GM18508 (cell line): Measurements from ENCODE around the gene SNORC.
"Not testable (repeated sequence)": the region's sequence is repeated elsewhere in the genome, so short reads cannot be mapped to it uniquely, and the experiment has no call there.

ENCODE experiments used
- ATAC-seq: cut with Tn5 transposase; IDR thresholded peaks from one replicate; pipeline ENCODE4 v1.9.1; 2021; ENCODE audit warnings: moderate number of reproducible peaks; ENCODE audit not compliant: insufficient read depth, unreplicated experiment

The SNORC gene

GRCh38 chr2:232893834-232894233, 23.8 kb downstream of the SNORC start:
- ATAC-seq, result no peak

GRCh38 chr2:232894251-232894650, 24.2 kb downstream of the SNORC start:
- no peak for ATAC-seq

GRCh38 chr2:232894746-232895145, 24.7 kb downstream of the SNORC start:
- no peak for ATAC-seq

GRCh38 chr2:232896111-232896510, 26.0 kb downstream of the SNORC start:
- ATAC-seq, result no peak

GRCh38 chr2:232896720-232897597, 26.9 kb downstream of the SNORC start:
- no peak for ATAC-seq

GRCh38 chr2:232897598-232898408, 27.7 kb downstream of the SNORC start:
- ATAC-seq, result no peak

GRCh38 chr2:232898592-232899543, 28.8 kb downstream of the SNORC start:
- ATAC-seq, result no peak

GRCh38 chr2:232900811-232901735, 31.0 kb downstream of the SNORC start:
- no peak for ATAC-seq

GRCh38 chr2:232901736-232902578, 31.9 kb downstream of the SNORC start:
- ATAC-seq, result no peak

- ATAC-seq, result no peak
Measured at GRCh38 chr2:232903989-232904388, 33.9 kb downstream of the SNORC start.

GRCh38 chr2:232906867-232907717, 37.0 kb downstream of the SNORC start:
- not testable (repeated sequence) for ATAC-seq

- not testable (repeated sequence) for ATAC-seq
Measured at GRCh38 chr2:232907718-232908085, 37.6 kb downstream of the SNORC start.

GRCh38 chr2:232908695-232909094, 38.6 kb downstream of the SNORC start:
- ATAC-seq, result no peak

- no peak for ATAC-seq
Measured at GRCh38 chr2:232910376-232910775, 40.3 kb downstream of the SNORC start.

GRCh38 chr2:232911712-232912277, 41.7 kb downstream of the SNORC start:
- ATAC-seq, result no peak

GRCh38 chr2:232913903-232914302, 43.8 kb downstream of the SNORC start:
- no peak for ATAC-seq

- ATAC-seq, result no peak
Measured at GRCh38 chr2:232919141-232919540, 49.1 kb downstream of the SNORC start.
